Mesendoderm (in vitro differentiated cells): ENCODE measurements around the gene BCL7B.
"Not testable (repeated sequence)": the region's sequence is repeated elsewhere in the genome, so short reads cannot be mapped to it uniquely, and the experiment has no call there.

Source experiments
- DNase-seq: peaks from one replicate; pipeline ENCODE4 v3.0.0; 2013
- H2AK5ac ChIP-seq: 2 replicates; pipeline ENCODE4 v1.6.1; 2013; ENCODE audit warnings: low read length, inconsistent platforms
- H2BK120ac ChIP-seq: 2 replicates; pipeline ENCODE4 v1.6.1; 2013; ENCODE audit warnings: low read depth, mild to moderate bottlenecking, low read length, moderate library complexity, mixed read lengths
- H2BK15ac ChIP-seq: replicated peaks from 2 replicates; pipeline ENCODE4 v1.6.1; 2013; ENCODE audit warnings: low read depth, mild to moderate bottlenecking, moderate library complexity
- H2BK5ac ChIP-seq: 2 replicates; pipeline ENCODE4 v1.6.1; 2013; ENCODE audit warnings: low read length, inconsistent platforms
- H3K18ac ChIP-seq: 2 replicates; pipeline ENCODE4 v1.6.1; 2013; ENCODE audit warnings: mild to moderate bottlenecking, low read length, mixed read lengths
- H3K23ac ChIP-seq: one replicate; pipeline ENCODE4 v1.6.1; 2013; ENCODE audit warnings: low read length
- H3K27ac ChIP-seq: 2 replicates; pipeline ENCODE4 v1.5.1; 2013; ENCODE audit warnings: low read depth, mild to moderate bottlenecking, inconsistent platforms, low read length, moderate library complexity
- H3K27me3 ChIP-seq: 2 replicates; pipeline ENCODE4 v1.6.1; 2013; ENCODE audit warnings: low read length, control low read depth, mild to moderate bottlenecking, inconsistent platforms; ENCODE audit not compliant: insufficient read depth, poor library complexity
- H3K36me3 ChIP-seq: 2 replicates; pipeline ENCODE4 v1.6.1; 2013; ENCODE audit warnings: low read length, inconsistent platforms; ENCODE audit not compliant: control insufficient read depth, insufficient read depth
- H3K4ac ChIP-seq: one replicate; pipeline ENCODE4 v1.6.1; 2013; ENCODE audit warnings: low read depth, mild to moderate bottlenecking, low read length, moderate library complexity
- H3K4me1 ChIP-seq: 2 replicates; pipeline ENCODE4 v1.6.1; 2013; ENCODE audit warnings: low read depth, low read length, inconsistent platforms; ENCODE audit not compliant: control insufficient read depth
- H3K4me2 ChIP-seq: 2 replicates; pipeline ENCODE4 v1.6.1; 2013; ENCODE audit warnings: low read length
- H3K4me3 ChIP-seq: 2 replicates; pipeline ENCODE4 v1.5.1; 2013; ENCODE audit warnings: mild to moderate bottlenecking, low read length
- H3K56ac ChIP-seq: one replicate; pipeline ENCODE4 v1.6.1; 2013; ENCODE audit warnings: low read length
- H3K79me1 ChIP-seq: 2 replicates; pipeline ENCODE4 v1.6.1; 2013; ENCODE audit warnings: low read length, inconsistent platforms
- H3K79me2 ChIP-seq: 2 replicates; pipeline ENCODE4 v1.6.1; 2013; ENCODE audit warnings: mild to moderate bottlenecking, low read length; ENCODE audit not compliant: control insufficient read depth, insufficient read depth
- H3K9ac ChIP-seq: 2 replicates; pipeline ENCODE4 v1.6.1; 2013; ENCODE audit warnings: low read length, inconsistent platforms
- H4K5ac ChIP-seq: one replicate; pipeline ENCODE4 v1.6.1; 2013; ENCODE audit warnings: low read length
- H4K8ac ChIP-seq: one replicate; pipeline ENCODE4 v1.6.1; 2013; ENCODE audit warnings: low read depth, mild to moderate bottlenecking, control low read depth, low read length, moderate library complexity
- WGBS: extraction: QIAGEN DNeasy Blood & Tissue Kit; methylation state at CpG from one replicate; pipeline ENCODE4 v1.1.7; 2013; ENCODE audit warnings: low lambda C conversion rate, missing lambda C conversion rate; ENCODE audit not compliant: insufficient coverage; ENCODE audit errors: extremely low coverage; 5-methylcytosine and 5-hydroxymethylcytosine counted together

Gene BCL7B

DNA sequence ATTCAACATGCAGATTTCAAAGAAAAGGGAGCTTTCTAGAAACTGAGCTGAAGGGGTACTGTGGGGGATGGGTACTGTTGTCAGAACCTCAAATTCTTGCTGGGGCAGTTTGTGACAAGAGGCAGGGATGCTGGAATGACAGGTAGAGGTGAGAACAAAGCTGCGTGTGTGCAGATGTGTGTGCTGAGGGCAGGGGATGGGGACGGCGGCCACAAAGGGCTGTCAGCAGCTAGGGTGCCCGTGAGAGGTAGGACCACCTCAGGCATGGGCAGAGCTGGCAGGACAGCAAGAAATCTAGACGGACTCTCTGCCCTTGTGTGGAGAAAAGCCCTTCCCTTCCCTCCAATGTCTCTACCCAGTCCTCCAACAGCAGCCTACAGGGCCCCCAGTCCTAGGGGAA, 21.0 kb downstream of the BCL7B start:
- H2AK5ac ChIP-seq: no peak overlapping the region
- no peak overlapping the region for H2BK120ac ChIP-seq
- no peak overlapping the region for H2BK15ac ChIP-seq
- no peak overlapping the region for H2BK5ac ChIP-seq
- H3K4me3 ChIP-seq: no peak overlapping the region
- no peaks in the 10 kb centered on the region for H3K4me1 ChIP-seq
- no peak overlapping the region for H3K4ac ChIP-seq
- no peak overlapping the region for H4K5ac ChIP-seq
- WGBS: no CpG with 5 or more reads among the region's 5 CpGs
- no peak overlapping the region for H3K27ac ChIP-seq
- H3K27me3 ChIP-seq: no peaks in the 10 kb centered on the region
- H3K36me3 ChIP-seq: peaks cover 3% of the 10 kb centered on the region
- H3K79me2 ChIP-seq: no peaks in the 10 kb centered on the region
- no peak overlapping the region for H3K4me2 ChIP-seq
- no peaks in the 10 kb centered on the region for H3K79me1 ChIP-seq
- no peak overlapping the region for H4K8ac ChIP-seq
- H3K18ac ChIP-seq: no peak overlapping the region
- no peak overlapping the region for H3K9ac ChIP-seq
- no peak overlapping the region for H3K56ac ChIP-seq
- no peak for DNase-seq
- no peak overlapping the region for H3K23ac ChIP-seq

DNA sequence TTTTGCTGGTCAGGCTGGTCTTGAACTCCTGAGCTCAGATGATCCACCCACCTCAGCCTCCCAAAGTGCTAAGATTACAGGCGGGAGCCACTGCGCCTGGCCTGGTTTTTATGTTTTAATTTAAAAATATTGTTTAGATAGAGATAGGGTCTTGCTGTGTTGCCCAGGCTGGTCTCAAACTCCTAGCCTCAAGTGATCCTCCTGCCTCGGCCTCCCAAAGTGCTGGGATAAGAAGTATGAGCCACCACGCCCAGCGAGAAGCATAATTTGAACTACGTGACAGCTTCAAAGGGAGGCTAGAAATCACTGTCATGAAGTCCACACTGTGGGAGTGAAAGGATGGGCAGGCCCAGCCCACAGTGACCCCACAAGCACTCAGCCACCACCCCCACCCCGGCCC, 21.6 kb downstream of the BCL7B start:
- not testable (repeated sequence) for H4K8ac ChIP-seq, H2BK5ac ChIP-seq, H3K4ac ChIP-seq, H3K4me1 ChIP-seq, H4K5ac ChIP-seq, H3K27me3 ChIP-seq, H3K27ac ChIP-seq, H2AK5ac ChIP-seq, H3K4me3 ChIP-seq, H2BK120ac ChIP-seq, H3K4me2 ChIP-seq, DNase-seq, H2BK15ac ChIP-seq, H3K79me1 ChIP-seq, H3K36me3 ChIP-seq, H3K23ac ChIP-seq, H3K18ac ChIP-seq, H3K9ac ChIP-seq, H3K79me2 ChIP-seq, H3K56ac ChIP-seq
- WGBS: no CpG with 5 or more reads among the region's 7 CpGs

DNA sequence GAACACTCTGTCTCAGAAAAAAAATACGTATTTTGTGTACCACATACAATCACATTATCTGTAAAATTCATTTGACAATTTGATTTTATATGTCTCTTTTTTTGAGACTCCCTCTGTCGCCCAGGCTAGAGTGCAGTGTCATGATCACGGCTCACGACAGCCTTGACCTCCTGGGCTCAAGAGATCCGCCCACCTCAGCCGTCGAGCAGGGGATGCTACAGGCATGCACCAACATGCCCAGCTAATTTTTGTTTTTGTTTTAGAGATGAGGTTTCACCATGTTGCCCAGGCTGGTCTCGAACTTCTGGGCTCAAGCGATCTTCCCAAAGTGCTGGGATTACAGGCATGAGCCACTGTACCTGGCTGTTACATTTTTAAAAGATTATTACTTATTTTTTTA, 23.7 kb downstream of the BCL7B start:
- Histone ChIP-seq H2BK5ac (no peak overlapping the region), H3K9ac (no peak overlapping the region), H3K23ac (no peak overlapping the region), H2BK120ac (no peak overlapping the region), H2AK5ac (no peak overlapping the region), H3K36me3 (peaks cover 3% of the 10 kb centered on the region), H3K4me1 (no peaks in the 10 kb centered on the region), H4K8ac (no peak overlapping the region), H3K18ac (peak overlapping the region; percentile 23), H2BK15ac (no peak overlapping the region), H3K4me2 (no peak overlapping the region), H3K79me2 (no peaks in the 10 kb centered on the region), H3K79me1 (no peaks in the 10 kb centered on the region), H3K27me3 (no peaks in the 10 kb centered on the region), H3K56ac (no peak overlapping the region), H3K4ac (no peak overlapping the region), H3K4me3 (no peak overlapping the region), H4K5ac (no peak overlapping the region), H3K27ac (no peak overlapping the region)
- DNase-seq: no peak
- no CpG with 5 or more reads among the region's 9 CpGs for WGBS

DNA sequence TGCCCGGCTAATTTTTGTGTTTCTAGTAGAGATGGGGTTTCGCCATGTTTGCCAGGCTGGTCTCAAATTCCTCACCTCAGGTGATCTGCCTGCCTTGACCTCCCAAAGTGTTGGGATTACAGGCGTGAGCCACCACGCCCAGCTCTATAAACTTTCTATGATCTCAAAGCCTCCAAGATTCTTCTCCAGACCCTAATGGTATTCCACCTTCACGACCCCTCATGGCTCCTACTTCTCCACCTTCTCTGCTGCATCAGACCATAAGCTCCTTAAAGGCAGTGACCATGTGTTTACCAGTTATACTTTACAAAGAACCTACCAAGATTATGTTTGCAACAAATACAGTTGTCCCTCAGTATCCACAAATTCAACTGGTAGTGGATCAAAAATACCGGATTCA, 25.3 kb downstream of the BCL7B start:
- H3K9ac ChIP-seq: no peak overlapping the region
- no peaks in the 10 kb centered on the region for H3K27me3 ChIP-seq
- no peak overlapping the region for H3K4me2 ChIP-seq
- H3K4ac ChIP-seq: no peak overlapping the region
- H3K56ac ChIP-seq: no peak overlapping the region
- H3K23ac ChIP-seq: no peak overlapping the region
- H3K36me3 ChIP-seq: peaks cover 3% of the 10 kb centered on the region
- no peak overlapping the region for H2BK5ac ChIP-seq
- no peaks in the 10 kb centered on the region for H3K79me1 ChIP-seq
- H4K5ac ChIP-seq: no peak overlapping the region
- H2AK5ac ChIP-seq: no peak overlapping the region
- DNase-seq: no peak
- H3K27ac ChIP-seq: no peak overlapping the region
- H3K18ac ChIP-seq: no peak overlapping the region
- H3K4me3 ChIP-seq: no peak overlapping the region
- H2BK120ac ChIP-seq: no peak overlapping the region
- WGBS: no CpG with 5 or more reads among the region's 6 CpGs
- no peaks in the 10 kb centered on the region for H3K79me2 ChIP-seq
- no peaks in the 10 kb centered on the region for H3K4me1 ChIP-seq
- H2BK15ac ChIP-seq: no peak overlapping the region
- no peak overlapping the region for H4K8ac ChIP-seq

- H3K56ac ChIP-seq: no peak overlapping the region
Observed at GRCh38 chr7:73530800-73531199, 26.7 kb downstream of the BCL7B start.

More at GRCh38 chr7:73530800-73531199, 26.7 kb downstream of the BCL7B start:
- Histone ChIP-seq H4K5ac (no peak overlapping the region), H3K79me1 (no peaks in the 10 kb centered on the region), H3K18ac (no peak overlapping the region), H3K4me2 (no peak overlapping the region), H3K4ac (no peak overlapping the region), H2BK120ac (no peak overlapping the region), H2BK15ac (no peak overlapping the region), H2BK5ac (no peak overlapping the region), H3K27me3 (no peaks in the 10 kb centered on the region), H3K36me3 (no peaks in the 10 kb centered on the region), H3K9ac (no peak overlapping the region), H4K8ac (no peak overlapping the region), H3K23ac (no peak overlapping the region), H3K27ac (no peak overlapping the region), H3K79me2 (no peaks in the 10 kb centered on the region), H3K4me3 (no peak overlapping the region), H3K4me1 (no peaks in the 10 kb centered on the region), H2AK5ac (no peak overlapping the region)
- no peak for DNase-seq
- WGBS: no CpG with 5 or more reads among the region's 3 CpGs
